ENCODE data around the gene PHKG1. TPM values are rescaled to one million over a fixed set of nuclear protein-coding genes. Genes with fewer than 3 reads are reported as not detected.
"Not testable (repeated sequence)": the region's sequence is repeated elsewhere in the genome, so short reads cannot be mapped to it uniquely, and the experiment has no call there.

PHKG1 gene
- total RNA-seq, 4 donors from 2014 or later: 30.1 to 211 (median 57.2) TPM

- TF ChIP-seq CTCF (IDR thresholded peaks at IDR 0.05 in 4 of 5, conservative IDR thresholded peaks at IDR 0.05 in 1 of 5): no peak
- no peak for TF ChIP-seq POLR2A (IDR thresholded peaks at IDR 0.05)
- intact Hi-C loops (cut with DNase I; ENCODE audit: low total_unique reads) (no loop called here), in situ Hi-C loops (cut with MboI; ENCODE audit: low sequenced_read_pairs in 4 of 4) (no loop called here)
- no peaks in the 10 kb centered on the region for H3K9me3 ChIP-seq
- no peak for ATAC-seq
- no peak overlapping the region for H3K4me3 ChIP-seq
- DNase-seq: no peak
- H3K27me3 ChIP-seq: peaks cover 0 to 6% (median 1%) of the 10 kb centered on the region in 3 donors
- H3K36me3 ChIP-seq: no peaks in the 10 kb centered on the region
- no peaks in the 10 kb centered on the region for H3K4me1 ChIP-seq
- H3K27ac ChIP-seq: no peak overlapping the region
These were observed 28.7 kb upstream of the PHKG1 start for GRCh38 chr7:56121440-56121839.

- Histone ChIP-seq H3K9me3 (no peaks in the 10 kb centered on the region), H3K4me3 (peak within 1 kb of the TSS in 1 of 4 donors; percentile 21)
These were observed 23.2 kb upstream of the PHKG1 start, which contains the start of gene NUPR2 for GRCh38 chr7:56115852-56116538. Gene NUPR2 (minus strand): TSS chr7:56116417. CDS start chr7:56116314, 103 bp downstream.

GRCh38 chr7:56112244-56112643 lies 19.5 kb upstream of the PHKG1 start:
- H3K9me3 ChIP-seq; in situ Hi-C loops (cut with MboI; ENCODE audit: low sequenced_read_pairs in 4 of 4); H3K36me3 ChIP-seq; H3K27ac ChIP-seq; H3K4me1 ChIP-seq; intact Hi-C loops (cut with DNase I; ENCODE audit: low total_unique reads); ATAC-seq; DNase-seq; H3K4me3 ChIP-seq: not testable (repeated sequence)
- peaks cover 9 to 13% (median 11%) of the 10 kb centered on the region in 3 donors for H3K27me3 ChIP-seq

More at GRCh38 chr7:56115852-56116538, 23.2 kb upstream of the PHKG1 start, which contains the start of gene NUPR2:
- intact Hi-C loops (cut with DNase I; ENCODE audit: low total_unique reads) (no loop called here), in situ Hi-C loops (cut with MboI; ENCODE audit: low sequenced_read_pairs in 4 of 4) (no loop called here)
- ATAC-seq (no peak), DNase-seq (no peak)
- no peaks in the 10 kb centered on the region for H3K36me3 ChIP-seq
- no peak for TF ChIP-seq POLR2A (IDR thresholded peaks at IDR 0.05)
- no peak for TF ChIP-seq CTCF (IDR thresholded peaks at IDR 0.05 in 4 of 5, conservative IDR thresholded peaks at IDR 0.05 in 1 of 5)
- H3K4me1 ChIP-seq: no peaks in the 10 kb centered on the region
- peaks cover 9 to 13% (median 11%) of the 10 kb centered on the region in 3 donors for H3K27me3 ChIP-seq
- H3K27ac ChIP-seq: no peak within 1 kb of the TSS

- Histone ChIP-seq H3K9me3 (no peaks in the 10 kb centered on the region), H3K36me3 (no peaks in the 10 kb centered on the region), H3K27ac (no peak overlapping the region), H3K4me3 (no peak overlapping the region), H3K4me1 (peaks cover 0 to 3% of the 10 kb centered on the region in 2 donors), H3K27me3 (peaks cover 0 to 2% (median under 1%) of the 10 kb centered on the region in 3 donors)
- in situ Hi-C loops (cut with MboI; ENCODE audit: low sequenced_read_pairs in 4 of 4): no loop called here
- no peak for DNase-seq
- TF ChIP-seq POLR2A (IDR thresholded peaks at IDR 0.05): no peak
- TF ChIP-seq CTCF (IDR thresholded peaks at IDR 0.05 in 4 of 5, conservative IDR thresholded peaks at IDR 0.05 in 1 of 5): no peak
- intact Hi-C loops (cut with DNase I; ENCODE audit: low total_unique reads): no loop called here
- no peak for ATAC-seq
These were observed 17.9 kb upstream of the PHKG1 start for GRCh38 chr7:56110611-56111010.

GRCh38 chr7:56107954-56108258 lies 15.2 kb upstream of the PHKG1 start:
- Histone ChIP-seq H3K27me3 (no peaks in the 10 kb centered on the region), H3K9me3 (no peaks in the 10 kb centered on the region), H3K4me1 (peaks cover 18 to 19% of the 10 kb centered on the region in 2 donors), H3K36me3 (peaks cover 0 to 14% of the 10 kb centered on the region in 2 donors), H3K27ac (no peak overlapping the region), H3K4me3 (no peak overlapping the region)
- no peak for TF ChIP-seq POLR2A (IDR thresholded peaks at IDR 0.05)
- TF ChIP-seq CTCF (IDR thresholded peaks at IDR 0.05 in 4 of 5, conservative IDR thresholded peaks at IDR 0.05 in 1 of 5): no peak
- in situ Hi-C loops (cut with MboI; ENCODE audit: low sequenced_read_pairs in 4 of 4): no loop called here
- intact Hi-C loops (cut with DNase I; ENCODE audit: low total_unique reads): loop anchor here (2.0 to 10.0 kb wide), 4 partner anchors 15 to 533 kb away; partner anchors contain the start of genes CCT6A, PHKG1, PSPH and VOPP1
- no peak for ATAC-seq
- DNase-seq: no peak

All from gastrocnemius medialis (tissue), 4 donors.